ENCODE results near the gene GPHA2.

DNA sequence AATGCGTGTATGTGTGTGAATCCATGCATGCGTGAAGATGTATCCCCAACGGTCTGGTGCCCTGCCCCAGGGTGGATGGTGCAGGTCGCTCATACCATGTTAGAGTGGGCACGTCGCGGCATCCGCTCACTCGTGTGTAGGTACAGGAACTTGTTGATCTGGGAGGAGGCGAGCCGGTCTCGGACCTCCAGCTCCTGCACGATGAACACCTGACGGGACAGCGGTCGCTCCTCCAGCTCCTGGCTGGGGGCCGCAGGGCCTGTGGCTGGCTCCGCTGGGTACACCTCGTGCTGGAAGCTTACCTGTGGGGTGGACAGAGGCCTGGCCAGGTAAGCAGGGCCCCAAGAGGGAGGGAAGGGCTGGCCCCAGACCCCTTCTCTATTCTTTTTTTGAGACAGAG, 37.2 kb downstream of the GPHA2 start:
- TF ChIP-seq ZNF274 (IDR thresholded peaks at IDR 0.05; ENCODE audit: low read depth, low read length), result no peak
- no peak for TF ChIP-seq YY1 (IDR thresholded peaks at IDR 0.05; ENCODE audit: insufficient read depth, insufficient read length)

All from NT2/D1 (cell line).